ENCODE data around the gene PFDN6.

PFDN6 gene

DNA sequence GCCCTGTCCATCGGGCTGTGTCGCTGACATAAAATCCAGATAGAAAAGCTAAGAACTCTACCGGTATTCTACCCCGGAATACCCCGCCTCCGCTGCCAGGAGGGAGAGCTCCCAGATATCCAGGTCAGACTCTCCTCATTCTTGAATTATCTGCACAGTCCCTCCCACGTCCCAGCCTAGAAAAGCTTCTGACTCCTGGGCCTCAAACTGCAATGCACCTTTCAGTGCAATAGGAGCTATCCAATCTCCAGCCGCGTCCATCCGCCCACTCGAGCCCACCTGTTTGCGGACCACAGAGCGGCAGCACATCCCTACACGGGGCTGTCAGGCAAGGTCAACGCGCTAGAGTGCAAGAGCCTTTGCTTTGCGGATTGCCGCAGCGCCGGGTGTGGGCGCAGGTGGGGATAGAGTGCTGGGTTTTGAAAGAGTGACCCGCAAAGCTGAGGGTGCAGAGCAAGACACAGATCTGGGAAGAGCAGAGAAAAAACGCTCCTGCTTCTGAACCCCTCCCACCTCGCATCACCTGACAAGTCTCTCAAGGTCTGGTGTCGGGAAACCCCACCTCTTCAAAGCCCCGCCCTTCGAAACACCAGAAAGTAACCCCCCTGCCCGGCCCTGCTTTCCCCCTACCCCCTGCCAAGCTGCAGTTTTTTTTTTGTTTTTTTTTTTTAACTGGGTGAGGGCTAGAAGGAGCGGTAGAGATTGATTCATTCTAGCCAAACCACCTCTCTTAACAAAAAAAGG lies 23.1 kb downstream of the PFDN6 start:
- H3K27me3 ChIP-seq (ENCODE audit: control insufficient read depth, insufficient read depth, low read length, poor library complexity, severe bottlenecking): peaks cover 17% of the 10 kb centered on the region
- no peaks in the 10 kb centered on the region for H3K36me3 ChIP-seq (ENCODE audit: control insufficient read depth, insufficient read depth, low read length)
- peak overlapping the region; percentile 66 for H3K4me3 ChIP-seq (ENCODE audit: insufficient read depth, low read depth, low read length)
- WGBS, 2 experiments: 6 to 7% methylated on average over 28 to 29 of the region's 29 CpGs
- no peaks in the 10 kb centered on the region for H3K9me3 ChIP-seq (ENCODE audit: control insufficient read depth, low read length)
- H3K4me1 ChIP-seq (ENCODE audit: control insufficient read depth, insufficient read depth, low read length): peaks cover 14% of the 10 kb centered on the region
- no peak overlapping the region for H3K27ac ChIP-seq (ENCODE audit: insufficient read depth, low read depth, low read length, poor library complexity, severe bottlenecking)

DNA sequence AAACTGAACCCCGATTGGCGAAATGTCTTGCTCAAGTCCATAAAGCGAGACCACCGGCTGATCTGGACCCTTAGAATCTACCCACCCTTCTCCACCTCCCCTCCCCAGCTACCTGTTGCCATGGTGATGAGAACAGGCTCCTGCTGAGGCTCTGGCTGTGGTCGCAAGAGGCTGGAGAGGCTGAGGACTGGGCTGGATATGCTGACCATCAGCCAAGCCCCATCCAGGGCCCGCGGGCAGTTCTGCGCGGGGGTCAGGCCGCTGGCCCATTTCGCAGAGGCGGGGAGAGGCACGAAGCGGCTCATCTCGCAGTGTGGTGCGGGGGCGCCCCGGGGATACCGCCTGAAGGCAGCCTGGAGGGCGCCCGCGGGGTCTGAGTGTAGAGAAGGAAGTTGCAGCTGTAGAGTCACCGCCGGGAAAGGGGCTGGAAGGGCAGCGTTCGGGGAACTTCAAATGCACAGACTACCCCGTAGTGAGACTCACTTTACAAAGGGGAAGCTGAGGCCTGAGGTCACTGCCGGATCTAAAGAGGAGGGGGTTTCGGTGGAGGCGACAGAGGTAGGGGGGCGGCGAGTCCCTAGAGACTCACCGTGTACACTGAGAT lies 23.8 kb downstream of the PFDN6 start:
- 0% methylated on average over 33 of the region's 33 CpGs for WGBS, 2 experiments
- Histone ChIP-seq H3K4me1 (ENCODE audit: control insufficient read depth, insufficient read depth, low read length) (peaks cover 14% of the 10 kb centered on the region), H3K4me3 (ENCODE audit: insufficient read depth, low read depth, low read length) (peak overlapping the region; percentile 66), H3K27ac (ENCODE audit: insufficient read depth, low read depth, low read length, poor library complexity, severe bottlenecking) (no peak overlapping the region), H3K27me3 (ENCODE audit: control insufficient read depth, insufficient read depth, low read length, poor library complexity, severe bottlenecking) (peaks cover 17% of the 10 kb centered on the region), H3K36me3 (ENCODE audit: control insufficient read depth, insufficient read depth, low read length) (no peaks in the 10 kb centered on the region), H3K9me3 (ENCODE audit: control insufficient read depth, low read length) (no peaks in the 10 kb centered on the region)

DNA sequence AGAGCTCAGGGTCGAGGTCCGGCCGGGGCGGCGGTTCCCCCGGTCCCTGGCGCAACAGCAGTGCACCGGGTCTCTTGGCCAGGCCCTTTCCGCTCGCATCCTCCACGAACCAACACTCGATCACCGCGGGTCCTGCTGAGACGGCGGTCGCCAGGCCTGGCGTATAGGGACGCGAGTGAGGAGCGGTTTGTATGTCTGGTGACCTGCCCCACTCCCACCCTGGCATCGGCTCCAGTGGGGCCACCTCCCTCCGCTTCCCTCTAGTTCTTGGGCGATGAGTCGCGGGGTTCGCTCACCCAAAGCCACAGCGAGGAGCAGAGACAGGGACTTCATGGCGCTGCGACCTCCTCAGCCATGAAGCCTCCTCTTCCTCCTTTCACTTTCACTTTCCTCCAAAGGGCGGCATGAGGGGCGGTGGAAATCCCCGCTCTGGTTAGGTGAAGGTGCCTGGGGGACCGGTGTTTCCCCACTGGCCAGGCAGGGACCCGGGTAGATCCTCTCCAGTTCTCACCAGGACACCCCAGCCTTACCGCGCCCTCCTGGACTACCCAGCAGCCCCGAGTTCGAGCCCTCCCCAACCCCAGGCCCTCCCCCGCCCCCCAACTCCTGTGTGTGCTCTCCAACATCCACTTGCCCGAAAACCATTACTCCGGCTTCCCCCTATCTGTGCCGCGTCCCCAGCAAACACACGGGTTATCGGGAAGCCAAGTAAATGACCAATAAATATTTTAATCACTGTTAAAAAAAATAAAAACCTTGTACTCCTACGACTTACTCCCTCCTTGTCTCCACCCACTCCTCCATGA lies 24.5 kb downstream of the PFDN6 start, which contains the start of gene TAPBP:
TAPBP (minus strand) TSS at position 370 of the 806 bp plus-strand sequence; CDS start at position 333, 37 bp downstream.
- peaks cover 3% of the 10 kb centered on the region for H3K36me3 ChIP-seq (ENCODE audit: control insufficient read depth, insufficient read depth, low read length)
- H3K9me3 ChIP-seq (ENCODE audit: control insufficient read depth, low read length): no peaks in the 10 kb centered on the region
- H3K4me3 ChIP-seq (ENCODE audit: insufficient read depth, low read depth, low read length): peak within 1 kb of the TSS; percentile 66
- peaks cover 20% of the 10 kb centered on the region for H3K4me1 ChIP-seq (ENCODE audit: control insufficient read depth, insufficient read depth, low read length)
- H3K27ac ChIP-seq (ENCODE audit: insufficient read depth, low read depth, low read length, poor library complexity, severe bottlenecking): no peak within 1 kb of the TSS
- WGBS, 2 experiments: 1 to 2% methylated on average over 43 to 47 of the region's 47 CpGs
- H3K27me3 ChIP-seq (ENCODE audit: control insufficient read depth, insufficient read depth, low read length, poor library complexity, severe bottlenecking): peaks cover 17% of the 10 kb centered on the region

DNA sequence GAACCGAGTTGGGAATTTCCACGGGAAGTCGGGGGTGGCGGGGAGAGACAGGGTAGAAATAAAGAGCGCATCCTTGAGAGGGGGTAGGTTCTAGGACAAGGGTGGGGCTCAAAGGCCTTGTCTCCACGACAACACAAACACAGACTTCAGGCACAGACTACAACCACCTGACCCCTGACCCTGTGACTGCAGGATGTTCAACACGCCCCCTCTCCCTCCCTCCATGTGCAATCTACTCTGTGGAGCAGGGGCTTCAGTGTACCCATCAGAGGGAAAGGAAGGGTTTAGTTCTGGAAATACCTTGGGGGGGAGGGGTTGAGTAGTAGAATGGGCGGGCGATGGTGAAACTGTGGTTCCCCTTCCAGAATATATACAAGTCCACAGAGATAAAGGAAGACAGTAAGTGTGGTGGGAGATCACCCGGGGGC lies 25.1 kb downstream of the PFDN6 start:
- Histone ChIP-seq H3K36me3 (ENCODE audit: control insufficient read depth, insufficient read depth, low read length) (peaks cover 10% of the 10 kb centered on the region), H3K4me1 (ENCODE audit: control insufficient read depth, insufficient read depth, low read length) (peaks cover 23% of the 10 kb centered on the region), H3K4me3 (ENCODE audit: insufficient read depth, low read depth, low read length) (peak overlapping the region; percentile 66), H3K27me3 (ENCODE audit: control insufficient read depth, insufficient read depth, low read length, poor library complexity, severe bottlenecking) (peaks cover 17% of the 10 kb centered on the region), H3K9me3 (ENCODE audit: control insufficient read depth, low read length) (no peaks in the 10 kb centered on the region), H3K27ac (ENCODE audit: insufficient read depth, low read depth, low read length, poor library complexity, severe bottlenecking) (no peak overlapping the region)
- 33 to 38% methylated on average over 6 to 10 of the region's 10 CpGs for WGBS, 2 experiments

DNA sequence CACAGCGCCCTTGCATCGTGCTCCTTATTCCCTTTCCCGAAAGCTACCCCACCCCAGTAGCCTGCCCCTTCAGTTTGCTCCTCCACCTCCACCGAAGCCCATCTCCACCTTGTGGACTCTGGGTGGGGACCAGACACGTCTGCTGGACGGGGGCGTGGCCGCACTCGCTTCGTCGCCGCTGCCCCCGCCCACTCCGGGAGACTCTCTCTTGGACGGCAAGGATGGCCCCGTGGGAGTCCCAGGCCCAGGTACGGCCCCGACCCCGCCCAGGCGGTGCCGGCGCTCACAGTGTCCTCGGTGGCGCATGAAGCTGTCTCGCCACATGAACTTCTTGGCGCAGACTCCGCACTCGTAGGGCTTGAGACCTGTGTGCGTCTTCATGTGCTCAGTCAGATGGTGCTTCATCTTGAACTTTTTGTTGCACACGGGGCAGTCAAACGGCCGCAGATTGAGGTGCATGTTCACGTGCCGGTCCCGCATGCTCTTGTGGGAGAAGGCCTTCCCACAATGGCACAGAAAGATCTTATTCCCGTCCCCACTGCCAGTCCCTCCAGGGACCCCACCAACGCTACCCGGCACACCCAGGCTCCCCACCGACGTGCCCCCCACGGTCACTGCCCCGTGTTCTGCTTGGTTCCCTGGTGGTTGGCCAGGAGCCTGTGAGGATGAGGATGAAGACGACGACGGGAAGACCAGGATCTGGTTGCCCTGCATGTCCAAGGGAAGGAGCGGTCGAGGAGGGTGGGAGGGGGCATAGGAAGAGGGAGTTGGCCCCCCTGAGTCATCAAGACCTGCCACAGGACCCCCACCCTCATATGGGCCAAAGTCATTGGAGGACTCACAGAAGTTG lies 25.8 kb downstream of the PFDN6 start:
- H3K4me3 ChIP-seq (ENCODE audit: insufficient read depth, low read depth, low read length): no peak overlapping the region
- WGBS, 2 experiments: 87% methylated on average over 47 of the region's 47 CpGs
- no peak overlapping the region for H3K27ac ChIP-seq (ENCODE audit: insufficient read depth, low read depth, low read length, poor library complexity, severe bottlenecking)
- H3K9me3 ChIP-seq (ENCODE audit: control insufficient read depth, low read length): no peaks in the 10 kb centered on the region
- peaks cover 16% of the 10 kb centered on the region for H3K36me3 ChIP-seq (ENCODE audit: control insufficient read depth, insufficient read depth, low read length)
- peaks cover 30% of the 10 kb centered on the region for H3K4me1 ChIP-seq (ENCODE audit: control insufficient read depth, insufficient read depth, low read length)
- peaks cover 17% of the 10 kb centered on the region for H3K27me3 ChIP-seq (ENCODE audit: control insufficient read depth, insufficient read depth, low read length, poor library complexity, severe bottlenecking)

DNA sequence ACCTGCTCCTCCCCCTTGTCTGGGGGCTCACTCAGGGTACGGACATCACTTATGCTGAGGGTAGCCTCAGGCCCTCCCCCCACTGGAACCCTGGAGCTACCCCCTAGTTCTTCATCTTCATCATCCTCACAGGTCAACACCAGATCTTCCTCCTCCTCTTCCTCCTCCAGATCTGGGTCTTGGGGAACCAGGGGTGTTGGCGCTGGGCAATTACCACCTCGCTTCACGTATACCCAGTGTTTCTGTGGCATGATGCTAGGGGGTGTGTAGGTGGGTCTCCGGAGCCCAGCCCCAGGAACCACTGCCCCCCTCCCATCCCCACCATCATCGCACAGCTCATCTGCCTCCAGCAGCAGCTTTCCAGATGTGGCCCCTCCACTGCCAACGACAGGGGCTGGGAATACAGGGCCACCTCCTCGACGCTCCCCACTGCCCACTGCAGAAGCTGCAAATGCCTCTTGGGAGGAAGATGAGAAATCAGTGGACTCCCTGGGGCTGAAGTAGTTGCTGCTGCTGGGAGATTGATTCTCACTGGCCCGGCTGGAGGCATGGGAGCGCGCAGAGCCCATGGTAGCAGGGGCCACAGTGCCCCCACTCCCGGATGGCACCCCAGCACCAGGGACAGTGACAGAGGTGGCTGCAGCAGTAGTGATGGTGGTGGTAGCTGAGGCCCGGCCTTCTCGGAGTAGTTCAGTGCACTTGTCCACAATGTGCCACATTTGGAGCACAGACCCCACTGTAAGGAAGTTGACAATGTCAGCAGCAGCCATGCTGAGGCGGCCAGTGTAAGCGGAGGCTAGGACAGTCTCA lies 26.6 kb downstream of the PFDN6 start:
- Histone ChIP-seq H3K4me1 (ENCODE audit: control insufficient read depth, insufficient read depth, low read length) (peaks cover 32% of the 10 kb centered on the region), H3K4me3 (ENCODE audit: insufficient read depth, low read depth, low read length) (no peak overlapping the region), H3K9me3 (ENCODE audit: control insufficient read depth, low read length) (no peaks in the 10 kb centered on the region), H3K27ac (ENCODE audit: insufficient read depth, low read depth, low read length, poor library complexity, severe bottlenecking) (no peak overlapping the region), H3K27me3 (ENCODE audit: control insufficient read depth, insufficient read depth, low read length, poor library complexity, severe bottlenecking) (peaks cover 17% of the 10 kb centered on the region), H3K36me3 (ENCODE audit: control insufficient read depth, insufficient read depth, low read length) (peaks cover 24% of the 10 kb centered on the region)
- 94 to 96% methylated on average over 15 to 17 of the region's 17 CpGs for WGBS, 2 experiments

DNA sequence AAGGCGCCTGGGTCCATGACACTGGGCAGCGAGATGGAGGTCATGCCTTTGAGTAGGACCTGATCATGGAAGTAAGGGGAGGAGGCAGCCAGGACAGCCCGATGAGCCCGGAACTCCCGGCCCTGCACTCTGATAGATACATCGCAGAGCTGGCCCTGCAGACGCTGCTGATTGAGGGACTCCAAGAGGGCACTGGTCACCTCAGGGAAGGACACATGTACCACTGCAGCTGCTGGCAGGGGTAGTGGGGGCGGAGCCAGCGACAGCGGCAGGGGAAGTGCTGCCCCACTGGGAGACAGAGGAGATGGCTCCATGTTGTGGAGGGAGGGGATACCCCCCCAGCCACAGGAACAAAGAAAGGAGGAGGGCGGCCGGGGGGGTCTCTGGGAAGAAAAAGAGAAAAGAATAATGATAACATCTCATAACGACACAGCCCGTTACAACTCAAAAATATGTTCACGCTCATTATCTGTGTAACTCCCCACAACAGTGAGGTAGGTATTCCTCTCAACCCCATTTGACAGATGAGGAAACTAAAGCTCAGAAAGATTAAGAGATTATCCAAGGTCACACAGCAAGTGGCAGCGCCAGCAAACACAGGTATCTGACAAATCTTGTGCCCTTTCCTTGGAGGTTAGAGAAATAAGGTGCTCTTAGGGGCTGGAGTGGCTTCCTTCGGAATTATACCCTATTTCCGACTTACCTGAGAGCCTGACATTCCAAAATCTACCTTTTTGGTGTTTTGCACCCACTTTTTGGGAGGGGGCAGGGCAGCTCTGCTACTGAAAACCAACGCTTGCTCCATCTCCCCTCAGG lies 27.4 kb downstream of the PFDN6 start:
- Histone ChIP-seq H3K27ac (ENCODE audit: insufficient read depth, low read depth, low read length, poor library complexity, severe bottlenecking) (no peak overlapping the region), H3K4me3 (ENCODE audit: insufficient read depth, low read depth, low read length) (peak overlapping the region; percentile 59), H3K27me3 (ENCODE audit: control insufficient read depth, insufficient read depth, low read length, poor library complexity, severe bottlenecking) (peaks cover 16% of the 10 kb centered on the region), H3K9me3 (ENCODE audit: control insufficient read depth, low read length) (no peaks in the 10 kb centered on the region), H3K4me1 (ENCODE audit: control insufficient read depth, insufficient read depth, low read length) (peaks cover 40% of the 10 kb centered on the region), H3K36me3 (ENCODE audit: control insufficient read depth, insufficient read depth, low read length) (peaks cover 26% of the 10 kb centered on the region)
- WGBS, 2 experiments: 76 to 79% methylated on average over 17 to 19 of the region's 19 CpGs

DNA sequence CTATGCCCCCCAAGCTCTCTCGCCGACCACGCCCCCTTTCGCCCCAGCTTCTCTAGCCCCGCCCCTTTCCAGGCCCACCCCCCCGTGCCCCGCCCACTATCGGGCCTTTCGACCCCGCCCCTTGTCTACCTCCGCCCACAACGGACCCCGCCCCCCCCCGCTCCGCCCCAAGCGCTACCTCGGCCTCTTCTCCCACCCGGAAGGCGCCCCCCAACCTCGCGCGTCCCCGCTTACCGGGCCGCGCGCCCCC lies 27.9 kb downstream of the PFDN6 start:
- Histone ChIP-seq H3K36me3 (ENCODE audit: control insufficient read depth, insufficient read depth, low read length) (peaks cover 26% of the 10 kb centered on the region), H3K4me1 (ENCODE audit: control insufficient read depth, insufficient read depth, low read length) (peaks cover 43% of the 10 kb centered on the region), H3K9me3 (ENCODE audit: control insufficient read depth, low read length) (no peaks in the 10 kb centered on the region), H3K27ac (ENCODE audit: insufficient read depth, low read depth, low read length, poor library complexity, severe bottlenecking) (no peak overlapping the region), H3K27me3 (ENCODE audit: control insufficient read depth, insufficient read depth, low read length, poor library complexity, severe bottlenecking) (peaks cover 11% of the 10 kb centered on the region), H3K4me3 (ENCODE audit: insufficient read depth, low read depth, low read length) (peak overlapping the region; percentile 59)
- WGBS, 2 experiments: 0% methylated on average over 20 to 24 of the region's 27 CpGs
